ENCODE results near the gene SEMA7A. TPM values are rescaled to one million over a fixed set of nuclear protein-coding genes. Genes with fewer than 3 reads are reported as not detected.

SEMA7A gene
- total RNA-seq, 2 donors from 2014 or later = 8.1 to 8.2 TPM

GRCh38 chr15:74412159-74412558 lies 21.6 kb downstream of the SEMA7A start:
- H3K27me3 ChIP-seq (ENCODE audit: control insufficient read depth, insufficient read depth, low read length, poor library complexity, severe bottlenecking) = no peaks in the 10 kb centered on the region
- Mint-ChIP-seq H3K4me1 (no peaks in the 10 kb centered on the region), H3K9me3 (no peaks in the 10 kb centered on the region), H3K27me3 (ENCODE audit: insufficient read depth) (no peaks in the 10 kb centered on the region), H3K27ac (no peak overlapping the region), H3K4me3 (no peak overlapping the region), H3K36me3 (ENCODE audit: low read depth) (peaks cover 17% of the 10 kb centered on the region)
- H3K27ac ChIP-seq (ENCODE audit: low read depth, low read length) = no peak overlapping the region
- H3K9me3 ChIP-seq (ENCODE audit: control insufficient read depth, low read length) = no peaks in the 10 kb centered on the region
- TF ChIP-seq CTCF (conservative IDR thresholded peaks at IDR 0.05) = no peak
- WGBS, 2 experiments (ENCODE audit: insufficient coverage in 1 of 2, insufficient read length in 1 of 2) = 86 to 90% methylated on average over 4 to 6 of the region's 6 CpGs
- peaks cover 27% of the 10 kb centered on the region for H3K36me3 ChIP-seq (ENCODE audit: control insufficient read depth, insufficient read depth, low read length)
- no peak overlapping the region for H3K9ac ChIP-seq (ENCODE audit: extremely low read depth, low read length, poor library complexity, severe bottlenecking)
- H3K4me1 ChIP-seq (ENCODE audit: control insufficient read depth, insufficient read depth, low read length) = peaks cover under 1% of the 10 kb centered on the region
- DNase-seq = no peak
- H3K4me3 ChIP-seq (ENCODE audit: low read length) = no peak overlapping the region

GRCh38 chr15:74411686-74412085 lies 22.1 kb downstream of the SEMA7A start:
- WGBS, 2 experiments (ENCODE audit: insufficient coverage in 1 of 2, insufficient read length in 1 of 2) = 93 to 94% methylated on average over 3 to 12 of the region's 12 CpGs
- no peaks in the 10 kb centered on the region for H3K9me3 Mint-ChIP-seq

GRCh38 chr15:74410502-74410901 lies 23.3 kb downstream of the SEMA7A start:
- Histone ChIP-seq H3K9me3 (ENCODE audit: control insufficient read depth, low read length) (no peaks in the 10 kb centered on the region), H3K27me3 (ENCODE audit: control insufficient read depth, insufficient read depth, low read length, poor library complexity, severe bottlenecking) (no peaks in the 10 kb centered on the region), H3K27ac (ENCODE audit: low read depth, low read length) (no peak overlapping the region), H3K4me1 (ENCODE audit: control insufficient read depth, insufficient read depth, low read length) (peaks cover 2% of the 10 kb centered on the region), H3K4me3 (ENCODE audit: low read length) (no peak overlapping the region), H3K9ac (ENCODE audit: extremely low read depth, low read length, poor library complexity, severe bottlenecking) (no peak overlapping the region), H3K36me3 (ENCODE audit: control insufficient read depth, insufficient read depth, low read length) (peaks cover 18% of the 10 kb centered on the region)
- DNase-seq = no peak
- WGBS, 2 experiments (ENCODE audit: insufficient coverage in 1 of 2, insufficient read length in 1 of 2) = 95 to 100% methylated on average over 9 to 18 of the region's 18 CpGs
- H3K9me3 Mint-ChIP-seq = no peaks in the 10 kb centered on the region
- no peak for TF ChIP-seq CTCF (conservative IDR thresholded peaks at IDR 0.05)
- H3K36me3 Mint-ChIP-seq (ENCODE audit: low read depth) = peaks cover 11% of the 10 kb centered on the region
- H3K27ac Mint-ChIP-seq = no peak overlapping the region
- H3K4me1 Mint-ChIP-seq = no peaks in the 10 kb centered on the region
- H3K4me3 Mint-ChIP-seq = no peak overlapping the region
- H3K27me3 Mint-ChIP-seq (ENCODE audit: insufficient read depth) = no peaks in the 10 kb centered on the region

More at GRCh38 chr15:74411686-74412085, 22.1 kb downstream of the SEMA7A start:
- Mint-ChIP-seq H3K27me3 (ENCODE audit: insufficient read depth) (no peaks in the 10 kb centered on the region), H3K4me1 (no peaks in the 10 kb centered on the region), H3K36me3 (ENCODE audit: low read depth) (peaks cover 16% of the 10 kb centered on the region), H3K4me3 (no peak overlapping the region), H3K27ac (no peak overlapping the region)
- TF ChIP-seq CTCF (conservative IDR thresholded peaks at IDR 0.05) = no peak
- Histone ChIP-seq H3K9ac (ENCODE audit: extremely low read depth, low read length, poor library complexity, severe bottlenecking) (no peak overlapping the region), H3K27me3 (ENCODE audit: control insufficient read depth, insufficient read depth, low read length, poor library complexity, severe bottlenecking) (no peaks in the 10 kb centered on the region), H3K4me3 (ENCODE audit: low read length) (no peak overlapping the region), H3K9me3 (ENCODE audit: control insufficient read depth, low read length) (no peaks in the 10 kb centered on the region), H3K27ac (ENCODE audit: low read depth, low read length) (no peak overlapping the region), H3K4me1 (ENCODE audit: control insufficient read depth, insufficient read depth, low read length) (peaks cover 2% of the 10 kb centered on the region), H3K36me3 (ENCODE audit: control insufficient read depth, insufficient read depth, low read length) (peaks cover 27% of the 10 kb centered on the region)
- no peak for DNase-seq

All from endodermal cell (in vitro differentiated cells).